B cell (primary cell): ENCODE measurements around the gene WDR87. TPM values are rescaled to one million over a fixed set of nuclear protein-coding genes. Genes with fewer than 3 reads are reported as not detected.

Experiments used
- ATAC-seq: fragments of 200-7000 bp; cut with Tn5 transposase; one replicate; pipeline ENCODE4 v1.10.0; 2021; ENCODE audit warnings: low read depth, mild to moderate bottlenecking, moderate number of reproducible peaks, moderate library complexity
- CTCF ChIA-PET: fragments of 350-600 bp; sonication (Branson Sonifier 250); formaldehyde crosslinking; loops from one replicate; lab custom pipeline; 2021; ENCODE audit warnings: antibody characterized with exemption, inconsistent platforms; lab: Charles Lee
- POLR2A ChIA-PET: fragments of 350-600 bp; sonication (Branson Sonifier 250); formaldehyde crosslinking; loops from one replicate; lab custom pipeline; 2021; ENCODE audit warnings: antibody characterized with exemption; lab: Charles Lee
- DNase-seq: peaks from one replicate; pipeline ENCODE4 v3.0.0; 2013
- H2AFZ ChIP-seq: 2 replicates; pipeline ENCODE4 v1.6.1; 2012; ENCODE audit warnings: mild to moderate bottlenecking, low read depth, low read length; ENCODE audit not compliant: insufficient read depth, poor library complexity, severe bottlenecking
- H3K27ac ChIP-seq, 2 donors: 1 replicate in 1 of 2; 2 replicates in 1 of 2; pipeline ENCODE4 v1.5.1; 2012 to 2013; ENCODE audit warnings: low read length in 2 of 2, mild to moderate bottlenecking in 2 of 2, moderate library complexity in 1 of 2
- H3K27me3 ChIP-seq, 4 experiments: fragments of 200-600 bp in 1 of 4; sonication (generic) in 1 of 4; replicated peaks in 1 of 4; 1 replicate in 2 of 4; 2 replicates in 2 of 4; pipeline versions ENCODE4 v1.6.1 to v1.7.0; 2013 to 2016; ENCODE audit warnings: low read length in 3 of 4, mild to moderate bottlenecking in 2 of 4, mixed read lengths in 1 of 4, moderate library complexity in 1 of 4; ENCODE audit not compliant: insufficient read depth in 4 of 4, control insufficient read depth in 3 of 4; ENCODE audit errors: control extremely low read depth in 1 of 4
- H3K36me3 ChIP-seq, 2 experiments: replicated peaks in 1 of 2; 1 replicate in 1 of 2; 2 replicates in 1 of 2; pipeline versions ENCODE4 v1.6.1 to v1.7.1; 2013; ENCODE audit warnings: low read length in 1 of 2; ENCODE audit not compliant: insufficient read depth in 2 of 2, control insufficient read depth in 1 of 2; ENCODE audit errors: control extremely low read depth in 1 of 2, extremely low read depth in 1 of 2
- H3K4me1 ChIP-seq, 2 donors: fragments of 200-600 bp in 1 of 2; sonication (generic) in 1 of 2; 1 replicate in 1 of 2; 2 replicates in 1 of 2; pipeline versions ENCODE4 v1.5.1 to v1.6.1; 2013 to 2017; ENCODE audit warnings: low read length in 2 of 2; ENCODE audit not compliant: control insufficient read depth in 2 of 2, insufficient read depth in 2 of 2
- H3K4me2 ChIP-seq: replicated peaks from 2 replicates; pipeline ENCODE3; 2012; ENCODE audit warnings: mild to moderate bottlenecking, low read depth, low read length; ENCODE audit not compliant: poor library complexity, severe bottlenecking
- H3K4me3 ChIP-seq, 5 experiments: fragments of 200-600 bp in 1 of 5; sonication (generic) in 1 of 5; 1 replicate in 3 of 5; 2 replicates in 2 of 5; pipeline versions ENCODE4 v1.5.1 to v1.7.0; 2011 to 2016; ENCODE audit warnings: low read length in 4 of 5, mild to moderate bottlenecking in 4 of 5, low read depth in 2 of 5, control low read depth in 1 of 5, moderate library complexity in 1 of 5; ENCODE audit not compliant: insufficient read depth in 1 of 5; ENCODE audit errors: control extremely low read depth in 1 of 5, extremely low read depth in 1 of 5
- H3K79me2 ChIP-seq: fragments of 200-600 bp; sonication (generic); one replicate; pipeline ENCODE4 v1.6.0; 2016; ENCODE audit warnings: low read length; ENCODE audit not compliant: control insufficient read depth, insufficient read depth
- H3K9ac ChIP-seq: fragments of 200-600 bp; sonication (generic); 2 replicates; pipeline ENCODE4 v1.6.1; 2017; ENCODE audit warnings: mild to moderate bottlenecking, low read length, moderate library complexity
- H3K9me3 ChIP-seq, 3 donors: one replicate each; pipeline versions ENCODE4 v1.6.1 to v1.7.1; 2013; ENCODE audit warnings: low read length in 2 of 3; ENCODE audit not compliant: control insufficient read depth in 2 of 3, insufficient read depth in 1 of 3; ENCODE audit errors: control extremely low read depth in 1 of 3
- H4K20me1 ChIP-seq: 2 replicates; pipeline ENCODE4 v1.6.0; 2012; ENCODE audit warnings: mild to moderate bottlenecking, low read length; ENCODE audit not compliant: insufficient read depth, control insufficient read depth, poor library complexity, severe bottlenecking
- H3K27ac Mint-ChIP-seq: one replicate; pipeline ENCODE4 v1.8.0; 2021; ENCODE audit warnings: mixed read lengths
- H3K27me3 Mint-ChIP-seq: one replicate; pipeline ENCODE4 v1.8.0; 2021; ENCODE audit warnings: mixed read lengths
- H3K4me1 Mint-ChIP-seq: one replicate; pipeline ENCODE4 v1.8.0; 2021; ENCODE audit warnings: mixed read lengths
- H3K4me3 Mint-ChIP-seq: one replicate; pipeline ENCODE4 v1.8.0; 2021; ENCODE audit warnings: mixed read lengths
- H3K9me3 Mint-ChIP-seq: one replicate; pipeline ENCODE4 v1.8.0; 2022; ENCODE audit warnings: mixed read lengths; ENCODE audit not compliant: insufficient read depth
- EZH2 ChIP-seq: IDR thresholded peaks from 2 replicates; pipeline ENCODE4 v1.6.1; 2012; ENCODE audit warnings: borderline replicate concordance, low read depth, mild to moderate bottlenecking, moderate library complexity, low read length; ENCODE audit not compliant: insufficient read depth, poor library complexity, severe bottlenecking
- WGBS: methylation state at CpG from one replicate; pipeline ENCODE4 v1.1.5; 2013; ENCODE audit warnings: missing lambda C conversion rate; ENCODE audit not compliant: insufficient coverage; 5-methylcytosine and 5-hydroxymethylcytosine counted together
- intact Hi-C: fragments of 100-400 bp; cut with micrococcal nuclease; formaldehyde crosslinking; loops from one replicate; pipeline ENCODE4 v1.10.0; 2022
- polyA plus RNA-seq: library from polyadenylated mRNA; depleted of rRNA; stranded (reverse); fragments of >200 nt; gene quantifications from 2 replicates; pipeline ENCODE4 v1.2.3, GENCODE V29; 2012
- total RNA-seq, 2 donors: library from RNA; stranded (reverse); fragments of 120-200 nt in 1 of 2; gene quantifications; 1 replicate in 1 of 2; 2 replicates in 1 of 2; pipeline versions ENCODE4 v1.2.3 to v1.2.4, GENCODE V29; 2013 to 2022
- TF ChIP-seq, protein P1 (sequence below): fragments of 200-600 bp; IDR thresholded peaks from one replicate; pipeline ENCODE4 v1.8.0; 2022; ENCODE audit warnings: antibody characterized with exemption, mild to moderate bottlenecking

WDR87 gene
- total and polyA plus RNA-seq, 2 donors (not counting 1 experiment from before 2014, with no cell fraction given), result not detected

DNA sequence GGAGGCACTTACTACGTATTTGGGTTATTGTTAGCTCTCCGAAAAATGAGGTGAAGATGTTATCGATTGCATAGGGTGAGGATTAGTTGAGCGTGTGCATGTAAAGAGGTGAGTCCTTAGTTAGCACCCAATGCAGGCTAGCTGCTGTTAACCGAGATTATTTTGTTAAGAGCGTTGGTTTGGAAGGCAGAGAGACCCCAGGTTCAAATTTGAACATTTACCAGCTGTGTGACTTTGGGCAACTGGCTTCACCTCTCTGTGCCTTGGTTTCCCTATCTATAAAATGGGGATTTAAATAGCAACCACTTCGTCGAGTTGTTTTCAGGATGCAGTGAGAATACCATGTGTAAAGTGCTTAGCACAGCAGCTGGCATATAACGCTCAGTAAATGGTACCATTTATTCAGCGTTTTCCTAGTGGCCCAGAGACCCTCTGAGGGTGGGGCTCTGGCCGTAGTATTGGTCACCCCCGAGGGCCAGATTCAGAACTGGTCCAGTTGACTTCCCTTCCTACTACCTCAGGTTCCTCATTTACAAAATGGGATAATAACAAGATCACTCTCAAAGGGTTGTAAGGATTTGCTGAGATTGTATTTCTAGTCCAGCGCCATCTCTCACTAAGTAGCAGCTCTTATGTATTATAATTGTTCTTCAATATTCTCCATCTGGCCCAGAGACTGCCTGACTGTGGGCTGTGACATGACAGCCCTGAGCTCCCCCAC is 1.5 kb upstream of the WDR87 start:
- CTCF ChIA-PET, result interaction anchor here (1.0 to 9.9 kb wide), 15 partner anchors 11 to 187 kb away, joined by 3 to 186 read pairs (median 24); no protein-coding TSS in a partner anchor
- POLR2A ChIA-PET, result interaction anchor here (0.6 to 4.2 kb wide), 7 partner anchors 15 to 356 kb away, joined by 3 to 46 read pairs (median 25); partner anchors contain the start of gene SPINT2
- intact Hi-C loops, result loop anchor here (1.0 to 10.0 kb wide), 10 partner anchors 20 to 707 kb away; partner anchors contain the start of genes DPF1, EIF3K, MAP4K1 and PSMD8
- Histone ChIP-seq H4K20me1 (peaks cover 4% of the 10 kb centered on the region), H2AFZ (peak overlapping the region; percentile 86), H3K27me3 (no peaks in the 10 kb centered on the region), H3K4me2 (peak overlapping the region; percentile 85), H3K4me3 (peak overlapping the region; percentile 68 to 99 (median 94)), H3K79me2 (peaks cover 59% of the 10 kb centered on the region), H3K27ac (peak overlapping the region; percentile 39 to 84), H3K4me1 (peaks cover 61 to 65% of the 10 kb centered on the region in 2 donors), H3K36me3 (peaks cover 0 to 8% of the 10 kb centered on the region in 2 experiments), H3K9me3 (peaks cover 0 to 9% (median 0%) of the 10 kb centered on the region in 3 donors), H3K9ac (peak overlapping the region; percentile 89)
- H3K4me3 Mint-ChIP-seq, result peak overlapping the region; percentile 91
- DNase-seq (no peak), ATAC-seq (no peak)
- no peak for TF ChIP-seq EZH2
- TF ChIP-seq, protein P1, sequence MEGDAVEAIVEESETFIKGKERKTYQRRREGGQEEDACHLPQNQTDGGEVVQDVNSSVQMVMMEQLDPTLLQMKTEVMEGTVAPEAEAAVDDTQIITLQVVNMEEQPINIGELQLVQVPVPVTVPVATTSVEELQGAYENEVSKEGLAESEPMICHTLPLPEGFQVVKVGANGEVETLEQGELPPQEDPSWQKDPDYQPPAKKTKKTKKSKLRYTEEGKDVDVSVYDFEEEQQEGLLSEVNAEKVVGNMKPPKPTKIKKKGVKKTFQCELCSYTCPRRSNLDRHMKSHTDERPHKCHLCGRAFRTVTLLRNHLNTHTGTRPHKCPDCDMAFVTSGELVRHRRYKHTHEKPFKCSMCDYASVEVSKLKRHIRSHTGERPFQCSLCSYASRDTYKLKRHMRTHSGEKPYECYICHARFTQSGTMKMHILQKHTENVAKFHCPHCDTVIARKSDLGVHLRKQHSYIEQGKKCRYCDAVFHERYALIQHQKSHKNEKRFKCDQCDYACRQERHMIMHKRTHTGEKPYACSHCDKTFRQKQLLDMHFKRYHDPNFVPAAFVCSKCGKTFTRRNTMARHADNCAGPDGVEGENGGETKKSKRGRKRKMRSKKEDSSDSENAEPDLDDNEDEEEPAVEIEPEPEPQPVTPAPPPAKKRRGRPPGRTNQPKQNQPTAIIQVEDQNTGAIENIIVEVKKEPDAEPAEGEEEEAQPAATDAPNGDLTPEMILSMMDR, result no peak
- 27% methylated on average over 7 of the region's 13 CpGs for WGBS
- H3K9me3 Mint-ChIP-seq, result peaks cover 6% of the 10 kb centered on the region
- H3K27me3 Mint-ChIP-seq, result no peaks in the 10 kb centered on the region
- peak overlapping the region; percentile 74 for H3K27ac Mint-ChIP-seq
- peaks cover 60% of the 10 kb centered on the region for H3K4me1 Mint-ChIP-seq
